ENCODE data around the gene TFDP2.

- TF ChIP-seq CTCF (IDR thresholded peaks at IDR 0.05) (no peak), POLR2A (IDR thresholded peaks at IDR 0.05) (no peak), POLR2AphosphoS5 (IDR thresholded peaks at IDR 0.05) (no peak)
Measured at GRCh38 chr3:141901914-141902313, 247.4 kb downstream of the TFDP2 start.
